Activated T-cell treated with anti-CD3 and anti-CD28 coated beads, Interleukin-2, amount 50 U/mL, for 48 hours (primary cell): Measurements from ENCODE around the gene MAL.
A peak's percentile ranks its signal among the peaks of the same experiment; 100 is the strongest.
"Not testable (repeated sequence)": the region's sequence is repeated elsewhere in the genome, so short reads cannot be mapped to it uniquely, and the experiment has no call there.

Experiments used
- DNase-seq, 2 experiments: peaks; one replicate each; pipeline ENCODE4 v3.0.0-alpha.2; 2020

MAL gene

GRCh38 chr2:95068256-95068655 is 42.7 kb downstream of the MAL start:
- DNase-seq = no peak

DNA sequence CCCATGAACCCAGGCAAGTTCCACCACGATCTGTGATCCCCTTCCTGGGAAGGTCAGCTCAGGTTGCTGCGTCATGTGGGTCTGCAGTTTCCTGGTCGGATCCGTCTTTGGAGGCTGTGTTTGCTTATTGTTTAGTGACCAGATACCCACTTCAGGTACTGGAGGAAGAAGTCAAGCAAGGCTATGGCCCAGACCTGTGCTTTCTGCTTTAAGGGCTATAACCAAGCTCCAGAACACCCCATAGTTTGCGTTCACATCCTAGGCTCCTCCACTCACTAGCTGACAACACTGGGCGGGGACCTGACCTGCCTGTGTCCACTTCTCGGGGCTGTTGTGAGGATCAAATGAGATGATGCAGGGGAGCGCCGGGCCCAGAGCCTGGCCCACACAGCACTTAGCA is 44.0 kb downstream of the MAL start:
- peak; percentile 13 for DNase-seq

DNA sequence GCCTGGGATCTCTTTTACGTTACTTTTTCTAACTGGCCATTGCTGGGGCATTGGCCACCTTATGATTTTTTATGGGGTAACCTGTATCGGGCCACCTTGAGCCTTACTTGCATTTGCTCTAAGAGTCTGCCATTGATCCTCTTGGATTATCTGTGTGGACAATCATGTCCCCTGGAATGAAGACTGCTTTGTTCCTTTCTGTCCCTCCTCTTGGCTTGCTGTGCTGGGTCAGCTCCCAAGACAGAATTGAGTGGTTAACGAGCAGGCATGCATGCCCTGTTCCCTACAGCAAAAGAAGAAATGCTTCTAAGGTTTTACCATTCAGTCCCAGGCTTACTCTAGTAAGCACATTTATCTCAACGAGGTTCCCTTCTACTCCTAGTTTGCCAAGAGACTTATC is 46.3 kb downstream of the MAL start:
- DNase-seq = no peak

DNA sequence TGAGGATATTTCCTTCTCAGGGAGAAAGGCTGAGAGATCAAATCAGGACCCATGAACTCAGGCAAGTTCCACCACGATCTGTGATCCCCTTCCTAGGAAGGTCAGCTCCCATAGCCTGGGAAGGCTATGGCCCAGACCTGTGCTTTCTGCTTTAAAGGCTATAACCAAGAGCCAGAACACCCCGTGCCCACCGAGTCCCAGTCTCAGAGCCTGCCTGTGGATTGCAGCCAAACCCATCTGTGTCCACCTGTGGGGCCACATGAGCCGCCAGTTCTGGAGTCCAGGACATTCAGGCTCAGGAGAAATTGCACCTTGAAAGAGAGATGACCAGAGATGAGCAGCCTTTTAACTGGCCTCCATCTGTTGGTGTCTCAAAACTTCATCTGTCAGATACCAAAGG is 46.9 kb downstream of the MAL start:
- DNase-seq = no peak

DNA sequence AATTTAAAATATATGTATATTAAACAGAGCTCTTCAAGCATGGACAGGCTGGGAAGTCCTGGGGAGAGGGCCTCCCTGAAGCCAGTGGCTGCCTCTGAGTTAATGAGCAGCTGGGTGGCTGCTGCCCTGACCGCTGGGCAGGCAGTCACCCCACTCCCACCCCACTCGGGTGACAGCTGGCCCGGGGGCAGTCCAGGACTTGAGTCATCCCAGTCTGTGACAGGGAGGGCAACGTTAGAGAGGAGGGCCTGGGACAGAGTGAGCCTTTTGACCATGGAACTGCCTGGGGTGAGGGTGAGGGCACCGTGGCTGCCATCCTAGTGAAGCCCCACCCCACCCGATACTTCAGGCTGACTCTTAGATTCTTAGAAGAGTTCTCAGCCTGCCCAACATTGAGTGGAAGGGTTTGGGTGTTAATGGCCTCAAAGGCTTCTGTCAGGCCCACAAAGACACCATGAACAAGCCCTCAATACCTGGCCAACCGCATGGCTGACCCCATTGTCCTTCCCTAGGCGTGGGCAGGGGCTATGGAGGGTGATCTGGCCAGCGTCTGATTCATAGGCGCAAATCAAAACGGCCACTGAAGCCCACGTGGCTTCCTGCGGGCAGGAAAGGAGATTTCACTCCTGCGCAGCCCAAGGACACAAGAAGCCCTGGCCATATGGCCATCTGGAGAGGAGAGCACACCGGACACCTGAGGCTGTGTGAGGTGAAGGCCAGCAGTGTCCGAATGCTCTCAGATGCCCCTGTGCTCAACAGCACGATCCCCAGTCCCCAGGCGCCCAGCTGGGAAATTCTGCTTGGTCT is 48.6 kb downstream of the MAL start:
- DNase-seq = peak in 1 of 2 experiments; percentile 47

DNA sequence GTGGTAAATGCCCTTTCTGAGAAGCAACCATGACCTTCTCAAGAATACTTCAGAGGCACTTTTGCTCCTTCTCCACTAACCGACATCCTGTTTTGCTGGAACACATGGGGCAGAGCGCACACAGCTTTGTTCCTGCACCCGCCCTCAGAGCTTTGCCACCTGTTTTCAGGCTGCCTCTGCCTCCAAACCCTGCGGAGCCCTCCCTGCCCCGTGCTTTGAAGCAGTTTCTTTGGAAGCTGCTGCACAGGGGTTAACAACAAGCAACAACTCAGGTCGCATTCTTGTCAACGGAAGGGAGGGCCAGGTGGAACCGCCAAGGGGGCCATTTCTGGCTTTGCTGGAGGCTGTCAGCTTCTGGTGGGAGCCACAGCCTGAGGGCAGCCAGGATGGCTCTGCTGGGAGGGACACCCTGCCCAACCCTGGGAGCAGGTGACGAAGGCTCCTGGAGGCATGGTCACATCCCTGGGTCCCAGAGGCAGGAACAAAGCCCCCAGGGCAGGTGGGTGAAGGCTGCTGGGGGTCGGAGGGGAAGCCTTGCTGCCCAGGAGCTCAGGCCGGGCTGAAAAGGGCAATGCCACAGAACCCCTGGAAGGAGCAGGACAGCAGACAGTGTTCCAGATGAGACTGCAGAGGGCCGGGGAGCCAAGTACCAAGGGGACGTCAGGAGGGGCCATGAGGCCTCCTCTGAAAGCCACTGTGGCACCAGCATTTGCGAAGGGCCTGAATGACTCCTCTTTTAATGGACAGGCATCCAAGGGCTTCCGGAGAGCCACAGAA is 49.3 kb downstream of the MAL start:
- peak; percentile 77 to 78 for DNase-seq

DNA sequence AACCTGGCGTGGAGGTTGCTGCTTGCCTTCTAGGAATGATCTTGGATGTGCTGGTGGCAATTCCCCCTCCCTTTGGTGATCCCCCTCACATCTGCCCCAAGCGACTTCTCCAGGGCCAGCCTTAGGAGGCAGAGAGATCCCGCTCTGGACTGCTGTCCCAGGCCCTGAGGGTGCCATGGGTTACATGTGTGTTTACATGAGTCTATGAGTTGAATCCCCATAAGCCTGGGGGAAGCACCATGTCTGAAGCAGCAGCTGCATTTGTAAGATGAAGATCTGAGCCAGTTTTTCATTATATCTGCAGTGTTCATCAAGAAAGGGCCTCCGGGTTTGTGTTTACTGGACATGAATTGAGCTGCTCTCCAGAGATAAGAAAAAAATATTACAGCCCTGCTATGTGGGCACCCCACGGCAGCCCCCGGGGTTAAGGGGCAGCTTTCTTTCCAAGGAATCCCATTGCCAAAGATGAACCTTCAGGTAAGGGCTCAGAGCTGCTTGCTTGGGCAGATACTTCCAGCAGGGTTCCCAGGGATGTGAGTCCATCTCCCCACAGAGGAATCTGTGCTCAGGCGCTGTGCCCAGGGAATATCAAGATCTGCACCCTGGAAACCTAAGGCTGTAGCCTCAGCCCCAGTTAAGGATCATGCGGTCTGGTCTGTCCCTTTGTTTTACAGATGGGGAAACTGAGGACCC is 50.1 kb downstream of the MAL start:
- DNase-seq = no peak

DNA sequence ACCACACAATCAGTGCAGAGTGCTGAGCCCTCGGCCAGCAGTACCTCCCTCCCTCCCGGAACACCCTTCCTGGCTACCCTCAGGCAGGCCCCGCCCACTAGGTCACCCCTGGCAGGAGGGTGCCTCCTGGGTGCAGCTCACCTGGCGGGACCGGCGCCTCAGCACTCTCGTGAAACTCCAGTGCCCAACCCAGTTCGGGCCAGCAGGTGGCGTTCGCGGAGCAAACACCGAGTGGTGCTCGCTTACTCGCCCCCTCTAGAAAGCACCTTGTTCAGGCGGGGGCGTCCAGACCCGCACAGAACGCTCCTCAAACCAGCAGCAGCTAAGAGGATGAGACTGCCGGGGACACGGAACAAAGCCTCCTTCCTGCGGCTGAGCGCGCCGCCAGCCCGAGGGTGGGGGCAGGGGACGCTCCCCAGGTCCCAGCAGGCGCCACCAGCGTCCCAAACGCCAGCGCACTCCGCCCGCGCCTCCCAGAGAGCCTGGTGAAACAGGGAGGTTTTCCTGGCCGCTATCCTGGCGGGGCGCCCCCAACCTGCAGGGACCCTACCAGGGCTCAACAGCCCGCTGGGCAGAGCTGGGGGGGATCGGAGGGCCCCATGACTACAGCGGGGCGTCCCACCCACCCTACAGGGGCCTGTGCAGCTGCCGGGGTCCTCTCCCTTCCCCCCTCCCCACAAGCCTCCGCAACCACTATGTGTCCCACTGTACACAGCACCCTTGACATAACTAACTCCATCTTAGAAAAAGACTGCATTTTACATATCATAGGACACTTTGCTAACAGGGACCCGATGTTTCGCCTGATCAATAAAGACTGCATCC is 51.4 kb downstream of the MAL start:
- peak; percentile 94 to 95 for DNase-seq

DNA sequence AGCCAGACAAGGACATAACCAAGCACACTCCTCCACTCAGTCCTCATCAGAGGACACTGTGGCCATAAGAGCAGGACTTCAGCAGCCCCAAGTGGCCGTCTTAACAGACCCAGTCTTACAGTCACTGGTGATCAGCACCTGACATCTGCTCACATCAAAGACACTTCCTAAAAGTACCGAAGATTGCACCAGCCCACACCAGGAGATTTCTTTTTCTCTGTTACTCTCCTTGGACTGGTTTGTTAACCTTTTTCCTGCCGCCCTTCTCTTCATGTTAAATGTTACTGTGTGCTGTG is 52.0 kb downstream of the MAL start:
- no peak for DNase-seq

DNA sequence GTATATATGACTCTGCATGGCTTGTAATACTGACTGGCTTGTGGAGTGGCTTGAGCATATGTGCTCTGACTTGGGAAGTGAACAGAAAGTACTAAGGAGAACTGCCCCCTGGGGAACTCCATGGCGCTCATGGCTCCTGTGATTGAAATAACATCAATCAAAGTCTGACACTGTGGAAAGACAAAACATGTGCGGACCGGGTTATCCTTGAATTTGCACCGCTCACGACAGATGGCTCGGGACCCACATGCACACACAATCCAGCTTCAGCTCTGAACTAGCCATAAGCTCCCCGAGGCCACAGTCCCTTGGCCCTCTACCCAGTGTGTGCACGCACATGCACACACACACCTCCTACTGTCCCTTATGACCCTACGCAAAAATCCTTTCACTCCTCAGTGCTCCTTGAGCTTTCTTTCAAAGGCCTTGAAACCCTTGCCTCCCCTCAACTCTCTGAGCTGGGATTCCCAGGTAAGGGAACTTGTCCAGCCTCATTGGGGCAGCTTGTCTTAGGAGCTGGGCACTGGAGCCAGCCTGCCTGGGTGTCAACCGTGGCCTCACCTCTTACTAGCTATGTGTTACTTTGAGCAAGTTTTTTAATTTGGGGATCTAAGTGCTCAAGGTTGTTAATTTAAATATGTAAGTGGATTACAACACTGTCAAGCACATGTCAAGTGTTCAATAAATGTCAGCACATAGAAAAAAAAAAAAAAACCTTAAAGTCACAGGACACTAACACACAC is 52.5 kb downstream of the MAL start:
- DNase-seq = no peak

- DNase-seq = no peak
These were observed 53.7 kb downstream of the MAL start for GRCh38 chr2:95079199-95079683.

GRCh38 chr2:95082477-95082876 is 57.0 kb downstream of the MAL start:
- no peak for DNase-seq

DNA sequence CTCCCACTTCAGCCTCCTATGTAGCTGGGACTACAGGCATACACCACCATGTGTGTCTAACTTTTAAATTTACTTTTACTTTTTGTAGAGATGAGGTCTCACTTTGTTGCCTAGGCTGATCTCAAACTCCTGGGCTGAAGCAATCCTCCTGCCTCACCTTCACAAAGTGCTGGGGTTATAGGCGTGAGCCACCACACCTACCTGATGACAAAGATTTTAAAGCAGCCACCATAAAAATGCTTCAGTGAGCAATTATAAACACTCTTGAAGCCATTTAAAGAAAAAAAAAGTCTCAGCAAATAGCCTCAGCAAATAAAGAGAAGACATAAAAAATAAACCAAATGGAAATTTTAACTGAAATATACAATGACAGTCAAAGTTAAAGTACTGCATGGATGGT is 60.5 kb downstream of the MAL start:
- DNase-seq = no peak

- no peak for DNase-seq
These were observed 61.9 kb downstream of the MAL start for GRCh38 chr2:95087379-95087778.

DNA sequence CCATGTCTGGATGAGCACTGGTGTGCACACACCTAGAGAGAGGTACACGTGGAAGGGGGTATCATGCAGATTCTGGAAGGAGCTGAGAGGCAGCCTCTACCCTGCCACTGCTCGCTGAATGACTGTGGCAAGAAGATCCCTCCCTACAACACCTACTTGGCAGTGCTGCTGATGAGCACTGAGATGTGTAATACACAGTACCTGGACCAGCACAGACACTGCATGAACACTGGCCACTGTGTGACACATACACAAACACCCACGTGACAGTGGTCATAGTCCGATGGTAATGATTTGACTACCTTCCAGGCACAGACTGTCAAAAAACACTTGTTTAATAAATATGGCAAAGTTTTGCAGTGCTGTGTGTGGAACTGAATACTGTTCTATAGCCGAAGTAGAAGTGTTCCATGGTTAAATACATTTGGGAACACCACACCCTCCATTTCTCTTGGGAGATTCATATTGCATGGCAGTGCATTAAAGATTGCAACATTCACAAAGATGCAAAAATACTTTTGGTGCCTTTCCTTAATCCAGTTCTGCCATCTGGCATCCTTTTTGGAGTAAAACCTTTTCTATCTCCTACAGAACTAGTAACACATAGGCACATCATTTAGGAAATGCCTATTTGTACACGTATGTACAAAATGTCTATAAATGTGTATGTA is 66.5 kb downstream of the MAL start:
- no peak for DNase-seq

GRCh38 chr2:95098273-95098672 is 72.8 kb downstream of the MAL start:
- DNase-seq = not testable (repeated sequence)

- DNase-seq = no peak
These were observed 74.4 kb downstream of the MAL start for GRCh38 chr2:95099910-95100309.
